ENCODE results near the gene UGT1A6.

DNA sequence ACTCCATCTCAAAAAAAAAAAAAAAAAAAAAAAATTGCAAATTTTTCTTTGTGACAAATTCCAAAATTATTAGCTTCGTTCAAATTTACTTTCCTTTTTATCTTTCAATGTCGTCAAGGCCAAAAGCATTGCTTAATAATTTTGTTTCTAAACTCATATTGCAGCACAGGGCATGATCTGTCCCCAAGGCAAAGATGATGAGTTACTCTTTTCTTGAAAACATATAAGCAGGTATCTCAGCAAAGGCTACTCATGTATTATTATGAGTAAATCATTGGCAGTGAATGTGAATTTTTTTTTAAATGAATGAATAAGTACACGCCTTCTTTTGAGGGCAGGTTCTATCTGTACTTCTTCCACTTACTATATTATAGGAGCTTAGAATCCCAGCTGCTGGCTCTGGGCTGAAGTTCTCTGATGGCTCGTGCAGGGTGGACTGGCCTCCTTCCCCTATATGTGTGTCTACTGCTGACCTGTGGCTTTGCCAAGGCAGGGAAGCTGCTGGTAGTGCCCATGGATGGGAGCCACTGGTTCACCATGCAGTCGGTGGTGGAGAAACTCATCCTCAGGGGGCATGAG lies 11.1 kb upstream of the UGT1A6 start, which contains the start of gene UGT1A7:
- no peak for TF ChIP-seq POLR2A (IDR thresholded peaks at IDR 0.05; ENCODE audit: low read length)
- no peak for TF ChIP-seq RFX5 (IDR thresholded peaks at IDR 0.05)
- TF ChIP-seq, protein P1, sequence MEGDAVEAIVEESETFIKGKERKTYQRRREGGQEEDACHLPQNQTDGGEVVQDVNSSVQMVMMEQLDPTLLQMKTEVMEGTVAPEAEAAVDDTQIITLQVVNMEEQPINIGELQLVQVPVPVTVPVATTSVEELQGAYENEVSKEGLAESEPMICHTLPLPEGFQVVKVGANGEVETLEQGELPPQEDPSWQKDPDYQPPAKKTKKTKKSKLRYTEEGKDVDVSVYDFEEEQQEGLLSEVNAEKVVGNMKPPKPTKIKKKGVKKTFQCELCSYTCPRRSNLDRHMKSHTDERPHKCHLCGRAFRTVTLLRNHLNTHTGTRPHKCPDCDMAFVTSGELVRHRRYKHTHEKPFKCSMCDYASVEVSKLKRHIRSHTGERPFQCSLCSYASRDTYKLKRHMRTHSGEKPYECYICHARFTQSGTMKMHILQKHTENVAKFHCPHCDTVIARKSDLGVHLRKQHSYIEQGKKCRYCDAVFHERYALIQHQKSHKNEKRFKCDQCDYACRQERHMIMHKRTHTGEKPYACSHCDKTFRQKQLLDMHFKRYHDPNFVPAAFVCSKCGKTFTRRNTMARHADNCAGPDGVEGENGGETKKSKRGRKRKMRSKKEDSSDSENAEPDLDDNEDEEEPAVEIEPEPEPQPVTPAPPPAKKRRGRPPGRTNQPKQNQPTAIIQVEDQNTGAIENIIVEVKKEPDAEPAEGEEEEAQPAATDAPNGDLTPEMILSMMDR (IDR thresholded peaks at IDR 0.05), result no peak
- TF ChIP-seq RAD21 (conservative IDR thresholded peaks at IDR 0.05 in 1 of 2, IDR thresholded peaks at IDR 0.05 in 1 of 2), result no peak
- no peak for TF ChIP-seq BHLHE40 (IDR thresholded peaks at IDR 0.05; ENCODE audit: low read depth, low read length)

All from A549 (cell line).